ENCODE measurements around the gene NRG3. TPM values are rescaled to one million over a fixed set of nuclear protein-coding genes. Genes with fewer than 3 reads are reported as not detected.
A peak's percentile ranks its signal among the peaks of the same experiment; 100 is the strongest.

The NRG3 gene
- total and polyA plus RNA-seq, 12 donors, result 0.46 to 3.8 (median 1.3) TPM

- intact Hi-C loops (cut with DNase I), result no loop called here
- 94 to 100% (median 99%) methylated on average over 1 of the region's 1 CpG for WGBS, 4 donors
- TF ChIP-seq CTCF (IDR thresholded peaks at IDR 0.05) (no peak), POLR2A (IDR thresholded peaks at IDR 0.05) (no peak)
These were observed 926.3 kb downstream of the NRG3 start for GRCh38 chr10:82801289-82801688.

GRCh38 chr10:82811621-82812020 lies 936.6 kb downstream of the NRG3 start:
- TF ChIP-seq POLR2A (IDR thresholded peaks at IDR 0.05) (no peak), CTCF (IDR thresholded peaks at IDR 0.05) (peak; percentile 19 to 47 (median 32))
- 63 to 74% (median 65%) methylated on average over 1 of the region's 1 CpG for WGBS, 4 donors
- intact Hi-C loops (cut with DNase I), result no loop called here
- Histone ChIP-seq H3K9me3 (replicated peaks in 1 of 3) (no peaks in the 10 kb centered on the region), H3K4me1 (replicated peaks in 1 of 2) (no peaks in the 10 kb centered on the region), H3K27me3 (no peaks in the 10 kb centered on the region), H3K4me3 (no peak overlapping the region), H3K27ac (no peak overlapping the region), H3K36me3 (replicated peaks in 1 of 2) (no peaks in the 10 kb centered on the region)
- peak in 2 of 7 donors; percentile 18 to 45 for DNase-seq

More at GRCh38 chr10:82801289-82801688, 926.3 kb downstream of the NRG3 start:
- no peaks in the 10 kb centered on the region for H3K36me3 ChIP-seq (replicated peaks in 1 of 2)
- H3K27me3 ChIP-seq, result no peaks in the 10 kb centered on the region
- no peaks in the 10 kb centered on the region for H3K4me1 ChIP-seq (replicated peaks in 1 of 2)
- H3K9me3 ChIP-seq (replicated peaks in 1 of 3), result no peaks in the 10 kb centered on the region
- no peak for DNase-seq
- no peak overlapping the region for H3K4me3 ChIP-seq
- H3K27ac ChIP-seq, result no peak overlapping the region

GRCh38 chr10:82813856-82814255 lies 938.9 kb downstream of the NRG3 start:
- Histone ChIP-seq H3K36me3 (replicated peaks in 1 of 2) (no peaks in the 10 kb centered on the region), H3K27me3 (no peaks in the 10 kb centered on the region), H3K27ac (no peak overlapping the region), H3K9me3 (replicated peaks in 1 of 3) (no peaks in the 10 kb centered on the region), H3K4me3 (no peak overlapping the region), H3K4me1 (replicated peaks in 1 of 2) (no peaks in the 10 kb centered on the region)
- intact Hi-C loops (cut with DNase I), result no loop called here
- TF ChIP-seq CTCF (IDR thresholded peaks at IDR 0.05) (no peak), POLR2A (IDR thresholded peaks at IDR 0.05) (no peak)
- 67 to 80% (median 73%) methylated on average over 5 of the region's 5 CpGs for WGBS, 4 donors
- no peak for DNase-seq

GRCh38 chr10:82814635-82815034 lies 939.6 kb downstream of the NRG3 start:
- H3K4me1 ChIP-seq (replicated peaks in 1 of 2), result no peaks in the 10 kb centered on the region
- H3K27me3 ChIP-seq, result no peaks in the 10 kb centered on the region
- no peaks in the 10 kb centered on the region for H3K9me3 ChIP-seq (replicated peaks in 1 of 3)
- intact Hi-C loops (cut with DNase I), result no loop called here
- no peak overlapping the region for H3K27ac ChIP-seq
- no peak overlapping the region for H3K4me3 ChIP-seq
- TF ChIP-seq CTCF (IDR thresholded peaks at IDR 0.05) (no peak), POLR2A (IDR thresholded peaks at IDR 0.05) (no peak)
- no peaks in the 10 kb centered on the region for H3K36me3 ChIP-seq (replicated peaks in 1 of 2)
- DNase-seq, result no peak
